Astrocyte of the cerebellum (primary cell): ENCODE data around the gene CNTRL.

Source experiments
- DNase-seq: peaks from one replicate; pipeline ENCODE4 v3.0.0-alpha.2; 2011; ENCODE audit warnings: low read depth
- H3K4me3 ChIP-seq: 2 replicates; pipeline ENCODE4 v1.5.1; 2011; ENCODE audit warnings: mild to moderate bottlenecking, low read depth, low read length, moderate library complexity
- in situ Hi-C: cut with HindIII; loops from 2 replicates; pipeline ENCODE4 v1.10.0; 2017; ENCODE audit warnings: low sequenced_read_pairs
- TF ChIP-seq, protein P1 (sequence below): IDR thresholded peaks from 2 replicates; pipeline ENCODE4 v1.5.1; 2012; ENCODE audit warnings: low read length, low read depth, moderate library complexity, mild to moderate bottlenecking; ENCODE audit errors: missing control alignments

The CNTRL gene

DNA sequence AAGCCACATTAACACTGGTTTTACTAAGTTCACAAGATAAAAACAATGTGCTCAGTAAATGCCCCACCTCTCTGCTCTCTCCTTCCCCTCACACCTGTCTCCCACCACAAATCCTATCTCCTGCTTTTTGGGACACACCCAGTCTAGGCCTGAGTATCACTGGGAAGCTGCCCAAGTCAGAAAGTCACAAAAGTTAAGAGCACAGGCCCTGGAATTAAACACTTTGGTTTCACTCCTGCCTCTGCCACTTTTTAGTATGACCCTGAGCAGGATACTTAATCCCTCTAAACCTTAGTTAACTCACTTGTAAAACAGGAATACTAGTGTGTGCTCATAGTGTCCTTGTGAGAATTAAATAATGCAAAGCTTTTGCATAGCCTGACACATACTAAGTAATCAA is 36.0 kb upstream of the CNTRL start:
- in situ Hi-C loops = no loop called here
- DNase-seq = no peak

DNA sequence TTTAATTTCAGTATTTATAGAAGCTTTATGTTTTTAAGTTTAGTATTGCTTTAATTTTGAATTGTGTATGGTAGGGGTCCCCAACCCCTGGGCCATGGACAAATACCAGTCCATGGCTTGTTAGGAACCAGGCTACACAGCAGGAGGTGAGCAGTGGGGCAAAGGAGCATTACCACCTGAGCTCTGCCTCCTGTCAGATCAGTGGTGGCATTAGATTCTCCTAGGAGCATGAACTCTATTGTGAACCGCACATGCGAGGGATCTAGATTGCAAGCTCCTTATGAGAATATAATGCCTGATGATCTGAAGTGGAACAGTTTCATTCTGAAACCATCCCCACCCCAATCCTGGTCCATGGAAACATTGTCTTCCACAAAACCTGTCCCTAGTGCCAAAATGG is 26.6 kb upstream of the CNTRL start:
- TF ChIP-seq, protein P1, sequence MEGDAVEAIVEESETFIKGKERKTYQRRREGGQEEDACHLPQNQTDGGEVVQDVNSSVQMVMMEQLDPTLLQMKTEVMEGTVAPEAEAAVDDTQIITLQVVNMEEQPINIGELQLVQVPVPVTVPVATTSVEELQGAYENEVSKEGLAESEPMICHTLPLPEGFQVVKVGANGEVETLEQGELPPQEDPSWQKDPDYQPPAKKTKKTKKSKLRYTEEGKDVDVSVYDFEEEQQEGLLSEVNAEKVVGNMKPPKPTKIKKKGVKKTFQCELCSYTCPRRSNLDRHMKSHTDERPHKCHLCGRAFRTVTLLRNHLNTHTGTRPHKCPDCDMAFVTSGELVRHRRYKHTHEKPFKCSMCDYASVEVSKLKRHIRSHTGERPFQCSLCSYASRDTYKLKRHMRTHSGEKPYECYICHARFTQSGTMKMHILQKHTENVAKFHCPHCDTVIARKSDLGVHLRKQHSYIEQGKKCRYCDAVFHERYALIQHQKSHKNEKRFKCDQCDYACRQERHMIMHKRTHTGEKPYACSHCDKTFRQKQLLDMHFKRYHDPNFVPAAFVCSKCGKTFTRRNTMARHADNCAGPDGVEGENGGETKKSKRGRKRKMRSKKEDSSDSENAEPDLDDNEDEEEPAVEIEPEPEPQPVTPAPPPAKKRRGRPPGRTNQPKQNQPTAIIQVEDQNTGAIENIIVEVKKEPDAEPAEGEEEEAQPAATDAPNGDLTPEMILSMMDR = no peak
- in situ Hi-C loops = no loop called here
- no peak for DNase-seq
- no peak overlapping the region for H3K4me3 ChIP-seq

More for the DNA sequence above, 36.0 kb upstream of the CNTRL start:
- TF ChIP-seq, protein P1 = no peak
- no peak overlapping the region for H3K4me3 ChIP-seq

DNA sequence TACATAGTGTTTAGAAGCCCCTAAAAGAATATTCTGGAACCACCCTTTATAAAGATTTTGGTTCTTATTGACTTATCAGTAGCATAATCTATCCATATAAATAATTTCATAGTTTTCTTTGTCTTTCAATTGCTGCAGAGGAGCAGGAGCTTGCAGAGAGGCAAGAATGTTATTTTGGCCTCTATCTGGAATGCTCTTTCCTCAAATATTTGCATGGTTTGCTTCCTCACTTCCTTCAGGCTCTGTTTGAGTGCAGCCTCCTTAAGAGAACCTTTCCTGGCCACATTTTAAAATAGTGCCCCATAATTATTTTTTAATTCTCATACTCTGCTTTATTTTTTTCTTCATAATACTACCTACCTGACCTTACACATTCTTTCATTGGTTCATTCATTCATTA is 26.1 kb upstream of the CNTRL start:
- no peak overlapping the region for H3K4me3 ChIP-seq
- TF ChIP-seq, protein P1 = no peak
- DNase-seq = peak; percentile 27
- in situ Hi-C loops = no loop called here

DNA sequence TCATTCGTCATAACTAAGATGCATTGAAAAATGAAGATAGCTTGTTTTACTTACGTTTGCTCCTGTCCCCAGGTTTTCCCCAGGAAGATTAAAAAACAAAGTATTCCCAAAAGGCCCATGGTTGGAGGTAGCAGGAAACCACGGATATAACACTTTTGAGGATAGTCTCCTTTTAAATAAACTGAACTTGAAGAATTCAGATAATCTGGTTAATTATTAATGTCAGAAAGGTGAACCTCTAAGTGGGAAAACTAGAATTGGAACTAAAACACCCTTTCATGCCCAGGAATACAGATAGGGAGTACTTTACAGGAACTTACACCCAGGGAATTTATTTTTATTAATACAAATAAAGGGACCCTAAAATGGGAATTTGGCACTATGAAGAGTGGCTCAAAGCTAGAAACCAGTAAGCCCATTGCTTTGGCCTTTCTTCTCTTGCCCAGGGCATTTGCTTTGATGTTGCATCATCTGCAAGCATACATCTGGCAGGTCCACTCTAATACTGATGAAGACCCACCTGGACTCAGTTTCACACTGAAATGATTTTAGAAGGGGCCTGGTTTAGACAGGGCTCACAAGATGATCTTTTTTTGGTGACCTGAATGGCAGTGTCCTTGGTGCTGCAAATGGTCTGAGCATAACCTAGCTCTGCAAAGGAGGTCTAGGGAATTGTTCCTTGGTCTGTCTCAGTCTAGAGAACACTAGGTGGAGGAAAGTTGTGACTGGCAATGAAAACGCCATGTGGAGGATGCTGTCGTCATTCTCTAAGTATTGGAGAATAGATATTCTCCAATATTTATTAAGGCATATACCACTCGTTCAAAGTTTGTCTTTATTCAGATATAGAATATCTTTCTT is 24.4 kb upstream of the CNTRL start, which contains the start of gene C5:
C5 (minus strand) TSS at position 148 of the 861 bp plus-strand sequence; CDS start at position 119, 29 bp downstream.
- TF ChIP-seq, protein P1 = no peak
- DNase-seq = no peak
- in situ Hi-C loops = no loop called here

DNA sequence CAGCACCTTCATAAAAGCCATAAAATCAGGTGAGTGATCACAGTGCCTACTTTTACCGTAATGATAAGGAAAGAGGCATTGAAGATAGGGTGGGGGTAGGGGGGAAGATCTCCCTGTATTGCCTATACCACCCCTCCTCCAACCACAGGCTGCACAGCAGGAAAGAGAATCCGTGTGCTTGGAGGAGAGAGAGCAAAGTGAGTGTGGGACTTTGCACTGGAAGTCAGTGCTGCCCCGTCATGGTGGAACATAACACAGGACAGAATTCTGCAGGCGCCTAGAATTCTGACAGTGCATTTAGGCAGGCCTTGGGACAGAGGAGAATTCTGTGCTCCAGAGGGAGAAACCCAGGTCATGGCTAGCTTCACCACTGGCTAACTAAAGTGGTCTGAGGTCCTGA is 21.2 kb upstream of the CNTRL start:
- TF ChIP-seq, protein P1 = no peak
- H3K4me3 ChIP-seq = no peak overlapping the region
- in situ Hi-C loops = no loop called here
- DNase-seq = no peak

More for the DNA sequence above, 24.4 kb upstream of the CNTRL start, which contains the start of gene C5:
- H3K4me3 ChIP-seq = no peak within 1 kb of the TSS

DNA sequence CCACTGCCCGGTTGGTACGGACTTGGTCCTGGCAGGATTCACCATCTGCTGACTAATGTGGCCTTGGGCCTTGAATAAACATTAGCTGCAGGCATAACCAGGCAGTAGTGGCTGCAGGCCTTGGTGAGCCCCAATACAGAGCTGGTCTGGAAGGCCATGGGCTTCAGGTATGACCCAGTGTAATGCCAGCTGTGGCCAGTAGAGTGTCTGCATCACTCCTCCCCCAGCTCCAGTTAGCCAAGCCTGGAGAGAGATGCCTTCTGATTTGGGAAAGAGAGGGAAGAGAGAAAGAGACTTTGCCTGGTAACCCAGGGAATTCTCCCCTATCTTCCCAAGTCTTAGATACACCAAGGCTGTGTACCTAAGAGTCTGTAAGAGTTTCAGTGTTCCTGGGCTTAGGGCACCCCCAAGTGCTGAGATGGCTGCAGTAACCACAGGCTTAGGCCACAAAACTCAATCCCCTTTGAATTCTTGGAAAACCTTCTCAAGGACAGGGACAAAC is 19.1 kb upstream of the CNTRL start:
- in situ Hi-C loops = no loop called here
- H3K4me3 ChIP-seq = no peak overlapping the region
- no peak for DNase-seq
- TF ChIP-seq, protein P1 = peak; percentile 49
